GM12878 (cell line): ENCODE data around the gene CDKL4. TPM values are rescaled to one million over a fixed set of nuclear protein-coding genes. Genes with fewer than 3 reads are reported as not detected.

ENCODE experiments used
- BACH1 ChIP-seq: fragments of 450-650 bp; IDR thresholded peaks from 2 replicates; pipeline ENCODE4 v1.6.1; 2017; ENCODE audit warnings: mild to moderate bottlenecking, borderline replicate concordance
- EED ChIP-seq: sonication (generic); IDR thresholded peaks from 2 replicates; pipeline ENCODE4 v1.6.1; 2016; ENCODE audit warnings: antibody characterized with exemption, low read depth
- FOXK2 ChIP-seq: fragments of 450-650 bp; IDR thresholded peaks from 2 replicates; pipeline ENCODE4 v1.6.1; 2017; ENCODE audit warnings: mild to moderate bottlenecking, moderate library complexity
- FOXM1 ChIP-seq: IDR thresholded peaks from 2 replicates; pipeline ENCODE4 v1.6.1; 2012; ENCODE audit warnings: low read depth, mild to moderate bottlenecking, inconsistent platforms, low read length, moderate library complexity
- HDAC2 ChIP-seq: fragments of 200-600 bp; sonication (generic); IDR thresholded peaks from 2 replicates; pipeline ENCODE4 v1.6.1; 2017
- IKZF1 ChIP-seq: fragments of 450-650 bp; conservative IDR thresholded peaks from 2 replicates; pipeline ENCODE4 v1.6.1; 2017; ENCODE audit warnings: antibody characterized with exemption, mild to moderate bottlenecking
- KLF5 ChIP-seq: fragments of 450-650 bp; IDR thresholded peaks from 2 replicates; pipeline ENCODE4 v1.6.1; 2014; ENCODE audit warnings: mild to moderate bottlenecking; ENCODE audit not compliant: partially characterized antibody
- MYC ChIP-seq: IDR thresholded peaks from 2 replicates; pipeline ENCODE4 v1.6.1; 2011; ENCODE audit warnings: mild to moderate bottlenecking, low read length, moderate library complexity, inconsistent platforms; ENCODE audit not compliant: insufficient read depth, insufficient replicate concordance, insufficient read length, severe bottlenecking
- PML ChIP-seq: IDR thresholded peaks from 2 replicates; pipeline ENCODE4 v1.6.1; 2012; ENCODE audit warnings: low read length, inconsistent platforms
- SMAD1 ChIP-seq: fragments of 450-650 bp; IDR thresholded peaks from 2 replicates; pipeline ENCODE4 v1.6.1; 2018; ENCODE audit warnings: mild to moderate bottlenecking, low read depth; ENCODE audit not compliant: partially characterized antibody
- SUZ12 ChIP-seq: fragments of 200-600 bp; sonication (generic); IDR thresholded peaks from one replicate; pipeline ENCODE4 v1.6.1; 2018; ENCODE audit warnings: antibody characterized with exemption, mild to moderate bottlenecking; ENCODE audit not compliant: unreplicated experiment
- TAF1 ChIP-seq: IDR thresholded peaks from 2 replicates; pipeline ENCODE4 v1.6.1; 2011; ENCODE audit warnings: mild to moderate bottlenecking, low read depth, low read length, borderline replicate concordance
- TARDBP ChIP-seq: IDR thresholded peaks from 2 replicates; pipeline ENCODE4 v1.6.1; 2016; ENCODE audit warnings: borderline replicate concordance
- TCF7 ChIP-seq: IDR thresholded peaks from 2 replicates; pipeline ENCODE4 v1.6.1; 2014; ENCODE audit warnings: antibody characterized with exemption, borderline replicate concordance
- YY1 ChIP-seq: IDR thresholded peaks from 2 replicates; pipeline ENCODE4 v1.6.1; 2011; ENCODE audit warnings: low read depth, mild to moderate bottlenecking, low read length
- ZBTB33 ChIP-seq: fragments of 450-650 bp; IDR thresholded peaks from 2 replicates; pipeline ENCODE4 v1.6.1; 2017; ENCODE audit warnings: mild to moderate bottlenecking
- ZBTB4 ChIP-seq: fragments of 450-650 bp; formaldehyde crosslinking; IDR thresholded peaks from 2 replicates; pipeline ENCODE4 v1.4.0; 2022; ENCODE audit warnings: mild to moderate bottlenecking, moderate library complexity
- ZNF217 ChIP-seq: fragments of 450-650 bp; IDR thresholded peaks from 2 replicates; pipeline ENCODE4 v1.6.1; 2017; ENCODE audit warnings: antibody characterized with exemption, mild to moderate bottlenecking
- polyA plus RNA-seq, 11 experiments: library from polyadenylated mRNA; depleted of rRNA in 4 of 11; unstranded in 6 of 11; stranded (reverse) in 5 of 11; fragments of >200 nt; fragmentation: Nextera tagmentation in 4 of 11; fragmentation: Illumina TruSeq in 1 of 11; extraction: Ambion mirVana in 4 of 11; extraction: Trizol in 1 of 11; gene quantifications; 1 replicate in 1 of 11; 2 replicates in 10 of 11; pipeline versions ENCODE4 v1.2.1 to v1.2.3, GENCODE V29; 2011 to 2016; ENCODE audit warnings: inconsistent platforms in 2 of 11, missing spikeins in 2 of 11, low read depth in 1 of 11
- total RNA-seq, 4 experiments: library from RNA; depleted of rRNA in 3 of 4; stranded (reverse); fragments of >200 nt in 3 of 4; fragmentation: Illumina TruSeq in 1 of 4; extraction: Trizol in 1 of 4; gene quantifications; 2 replicates each; pipeline versions ENCODE4 v1.2.1 to v1.2.3, GENCODE V29; 2013 to 2021
- TF ChIP-seq, protein P1 (sequence below): fragments of 450-650 bp; IDR thresholded peaks from 2 replicates; pipeline ENCODE4 v1.6.1; 2014; ENCODE audit warnings: mild to moderate bottlenecking
- TF ChIP-seq, protein P2 (sequence below): fragments of 450-650 bp; conservative IDR thresholded peaks from 2 replicates; pipeline ENCODE4 v1.6.1; 2017; ENCODE audit warnings: mild to moderate bottlenecking, moderate library complexity
- TF ChIP-seq, protein P3 (sequence below): fragments of 450-650 bp; IDR thresholded peaks from 2 replicates; pipeline ENCODE4 v1.6.1; 2017; ENCODE audit warnings: low read depth, mild to moderate bottlenecking, moderate library complexity

Gene CDKL4
- total and polyA plus RNA-seq, 10 of the 15 experiments (the other 5 are each of a cell fraction or from before 2014, with no cell fraction given) = not detected

DNA sequence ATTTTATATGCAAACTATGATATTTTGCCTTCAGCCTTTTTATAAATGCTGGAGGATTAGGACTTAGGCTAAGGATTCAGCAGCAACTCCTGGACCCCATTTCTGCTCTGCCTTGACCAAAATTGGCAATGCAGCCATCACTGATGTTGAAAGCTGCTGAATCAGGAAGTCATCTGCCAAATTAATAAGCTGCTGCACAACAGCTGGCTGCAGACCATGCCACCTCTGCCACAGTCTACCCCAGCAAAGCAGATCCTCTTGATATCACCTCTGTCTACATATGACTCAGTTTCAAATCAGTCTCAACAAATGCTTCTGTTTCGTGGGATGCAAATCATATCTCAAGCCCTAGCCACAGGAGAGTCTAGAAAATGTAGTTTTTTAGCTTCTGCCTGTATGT, 115.8 kb downstream of the CDKL4 start (continued):
- TF ChIP-seq ZBTB4 (no peak), TCF7 (no peak), KLF5 (no peak), FOXM1 (no peak), YY1 (0 out of 2 replicates have a peak, but pooled peaks have one; percentile 19), TAF1 (no peak), SUZ12 (no peak), HDAC2 (no peak), ZNF217 (no peak), MYC (no peak), IKZF1 (peak; percentile 38), EED (no peak), TARDBP (no peak), PML (no peak), FOXK2 (no peak), ZBTB33 (no peak), SMAD1 (no peak), BACH1 (no peak; the same call in 1 of the 2 replicates)
- TF ChIP-seq, protein P1, sequence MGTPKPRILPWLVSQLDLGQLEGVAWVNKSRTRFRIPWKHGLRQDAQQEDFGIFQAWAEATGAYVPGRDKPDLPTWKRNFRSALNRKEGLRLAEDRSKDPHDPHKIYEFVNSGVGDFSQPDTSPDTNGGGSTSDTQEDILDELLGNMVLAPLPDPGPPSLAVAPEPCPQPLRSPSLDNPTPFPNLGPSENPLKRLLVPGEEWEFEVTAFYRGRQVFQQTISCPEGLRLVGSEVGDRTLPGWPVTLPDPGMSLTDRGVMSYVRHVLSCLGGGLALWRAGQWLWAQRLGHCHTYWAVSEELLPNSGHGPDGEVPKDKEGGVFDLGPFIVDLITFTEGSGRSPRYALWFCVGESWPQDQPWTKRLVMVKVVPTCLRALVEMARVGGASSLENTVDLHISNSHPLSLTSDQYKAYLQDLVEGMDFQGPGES = no peak
- TF ChIP-seq, protein P2, sequence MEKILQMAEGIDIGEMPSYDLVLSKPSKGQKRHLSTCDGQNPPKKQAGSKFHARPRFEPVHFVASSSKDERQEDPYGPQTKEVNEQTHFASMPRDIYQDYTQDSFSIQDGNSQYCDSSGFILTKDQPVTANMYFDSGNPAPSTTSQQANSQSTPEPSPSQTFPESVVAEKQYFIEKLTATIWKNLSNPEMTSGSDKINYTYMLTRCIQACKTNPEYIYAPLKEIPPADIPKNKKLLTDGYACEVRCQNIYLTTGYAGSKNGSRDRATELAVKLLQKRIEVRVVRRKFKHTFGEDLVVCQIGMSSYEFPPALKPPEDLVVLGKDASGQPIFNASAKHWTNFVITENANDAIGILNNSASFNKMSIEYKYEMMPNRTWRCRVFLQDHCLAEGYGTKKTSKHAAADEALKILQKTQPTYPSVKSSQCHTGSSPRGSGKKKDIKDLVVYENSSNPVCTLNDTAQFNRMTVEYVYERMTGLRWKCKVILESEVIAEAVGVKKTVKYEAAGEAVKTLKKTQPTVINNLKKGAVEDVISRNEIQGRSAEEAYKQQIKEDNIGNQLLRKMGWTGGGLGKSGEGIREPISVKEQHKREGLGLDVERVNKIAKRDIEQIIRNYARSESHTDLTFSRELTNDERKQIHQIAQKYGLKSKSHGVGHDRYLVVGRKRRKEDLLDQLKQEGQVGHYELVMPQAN = no peak
- TF ChIP-seq, protein P3, sequence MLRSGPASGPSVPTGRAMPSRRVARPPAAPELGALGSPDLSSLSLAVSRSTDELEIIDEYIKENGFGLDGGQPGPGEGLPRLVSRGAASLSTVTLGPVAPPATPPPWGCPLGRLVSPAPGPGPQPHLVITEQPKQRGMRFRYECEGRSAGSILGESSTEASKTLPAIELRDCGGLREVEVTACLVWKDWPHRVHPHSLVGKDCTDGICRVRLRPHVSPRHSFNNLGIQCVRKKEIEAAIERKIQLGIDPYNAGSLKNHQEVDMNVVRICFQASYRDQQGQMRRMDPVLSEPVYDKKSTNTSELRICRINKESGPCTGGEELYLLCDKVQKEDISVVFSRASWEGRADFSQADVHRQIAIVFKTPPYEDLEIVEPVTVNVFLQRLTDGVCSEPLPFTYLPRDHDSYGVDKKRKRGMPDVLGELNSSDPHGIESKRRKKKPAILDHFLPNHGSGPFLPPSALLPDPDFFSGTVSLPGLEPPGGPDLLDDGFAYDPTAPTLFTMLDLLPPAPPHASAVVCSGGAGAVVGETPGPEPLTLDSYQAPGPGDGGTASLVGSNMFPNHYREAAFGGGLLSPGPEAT = no peak
